ENCODE data around the gene S100A4.
"Not testable (repeated sequence)": the region's sequence is repeated elsewhere in the genome, so short reads cannot be mapped to it uniquely, and the experiment has no call there.

The S100A4 gene

GRCh38 chr1:153545067-153546055 is at the start of gene S100A4:
Gene S100A4 (minus strand): TSS chr1:153545806. CDS start chr1:153544794, 1,012 bp downstream.
- no peak for TF ChIP-seq CTCF (IDR thresholded peaks at IDR 0.05; ENCODE audit: control insufficient read depth, extremely low read depth, insufficient read depth)
- DNase-seq (ENCODE audit: low read depth) = peak; percentile 77
- no peak within 1 kb of the TSS for H3K4me3 ChIP-seq (ENCODE audit: low read depth, low read length)

- H3K4me3 ChIP-seq (ENCODE audit: low read depth, low read length) = no peak overlapping the region
- DNase-seq (ENCODE audit: low read depth) = no peak
- TF ChIP-seq CTCF (IDR thresholded peaks at IDR 0.05; ENCODE audit: control insufficient read depth, extremely low read depth, insufficient read depth) = no peak
These were observed 47.1 kb upstream of the S100A4 start for GRCh38 chr1:153592748-153593147.

DNA sequence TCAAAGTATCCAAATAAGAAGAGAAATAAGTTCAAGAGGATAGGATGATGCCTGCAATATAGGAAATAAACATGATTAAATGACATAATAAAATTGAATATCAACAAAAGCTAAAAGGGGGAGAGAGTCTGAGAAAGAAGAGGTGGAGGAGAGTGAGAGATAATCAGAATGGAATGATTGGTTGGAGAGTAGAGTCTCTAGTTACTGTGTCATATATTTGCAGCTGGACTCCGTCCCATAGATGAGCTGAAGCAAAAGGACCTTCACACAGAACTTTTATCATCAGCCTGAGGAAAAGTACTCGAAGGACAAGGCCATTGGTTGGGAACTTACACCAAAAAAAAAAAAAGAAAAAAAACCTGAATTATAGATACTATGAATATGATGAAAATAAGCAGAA is 42.9 kb upstream of the S100A4 start:
- DNase-seq (ENCODE audit: low read depth) = no peak
- no peak for TF ChIP-seq CTCF (IDR thresholded peaks at IDR 0.05; ENCODE audit: control insufficient read depth, extremely low read depth, insufficient read depth)
- no peak overlapping the region for H3K4me3 ChIP-seq (ENCODE audit: low read depth, low read length)

DNA sequence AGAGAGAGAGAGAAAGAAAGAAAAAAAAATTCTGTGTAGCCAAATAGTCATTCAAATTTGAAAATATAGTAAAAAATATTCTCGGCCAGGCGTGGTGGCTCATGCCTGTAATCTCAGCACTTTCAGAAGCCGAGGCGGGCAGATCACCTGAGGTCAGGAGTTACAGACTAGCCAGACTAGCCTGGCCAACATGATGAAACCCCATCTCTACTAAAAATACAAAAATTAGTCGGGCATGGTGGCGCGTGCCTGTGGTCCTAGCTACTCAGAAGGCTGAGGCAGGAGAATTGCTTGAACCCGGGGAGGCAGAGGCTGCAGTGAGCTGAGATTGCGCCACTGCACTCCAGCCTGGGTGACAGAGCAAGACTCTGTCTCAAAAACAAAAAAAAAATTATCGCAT is 42.4 kb upstream of the S100A4 start:
- not testable (repeated sequence) for DNase-seq (ENCODE audit: low read depth); H3K4me3 ChIP-seq (ENCODE audit: low read depth, low read length)

DNA sequence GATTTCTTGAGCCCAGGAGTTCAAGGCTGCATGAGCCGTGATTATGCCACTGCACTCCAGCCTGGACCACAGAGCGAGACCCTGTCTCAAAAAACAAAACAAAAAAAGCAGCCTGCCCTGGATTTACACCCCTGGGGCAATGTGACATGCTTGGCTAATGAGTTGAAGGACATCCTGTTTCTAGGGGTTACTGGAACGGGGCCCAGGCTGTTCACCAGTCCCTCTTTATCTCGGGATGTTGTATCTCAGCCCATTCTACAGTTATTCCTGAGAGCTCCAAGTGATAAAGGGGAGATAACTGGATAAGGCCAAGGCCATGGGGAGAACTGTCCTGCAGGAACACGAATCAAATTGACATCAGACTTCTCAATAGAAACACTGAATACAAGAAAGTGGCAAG is 41.7 kb upstream of the S100A4 start:
- no peak for DNase-seq (ENCODE audit: low read depth)
- TF ChIP-seq CTCF (IDR thresholded peaks at IDR 0.05; ENCODE audit: control insufficient read depth, extremely low read depth, insufficient read depth) = no peak
- no peak overlapping the region for H3K4me3 ChIP-seq (ENCODE audit: low read depth, low read length)

DNA sequence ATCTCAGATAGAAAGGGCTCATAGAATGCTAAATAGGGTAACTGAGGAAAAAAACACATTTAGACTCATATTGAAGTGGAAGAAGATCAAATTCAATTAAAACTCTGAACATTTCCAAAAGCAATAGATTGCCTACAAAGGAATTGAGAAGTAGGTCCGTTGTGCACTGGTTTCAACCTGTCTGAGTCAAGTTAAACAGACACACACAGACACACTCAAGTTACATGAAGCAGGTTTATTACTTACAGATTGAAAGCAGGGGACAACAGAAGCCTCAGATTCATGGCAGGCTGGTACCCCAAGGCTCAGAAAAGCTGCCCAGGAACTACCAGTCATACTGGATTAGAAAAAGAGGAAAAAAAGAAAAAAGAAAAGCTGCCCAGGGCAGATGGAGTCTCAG is 40.7 kb upstream of the S100A4 start:
- TF ChIP-seq CTCF (IDR thresholded peaks at IDR 0.05; ENCODE audit: control insufficient read depth, extremely low read depth, insufficient read depth) = no peak
- DNase-seq (ENCODE audit: low read depth) = no peak
- no peak overlapping the region for H3K4me3 ChIP-seq (ENCODE audit: low read depth, low read length)

GRCh38 chr1:153585006-153585405 is 39.4 kb upstream of the S100A4 start:
- no peak overlapping the region for H3K4me3 ChIP-seq (ENCODE audit: low read depth, low read length)
- DNase-seq (ENCODE audit: low read depth) = no peak
- no peak for TF ChIP-seq CTCF (IDR thresholded peaks at IDR 0.05; ENCODE audit: control insufficient read depth, extremely low read depth, insufficient read depth)

All from LNCaP clone FGC (cell line).